ENCODE data around the gene OR8B4. TPM values are rescaled to one million over a fixed set of nuclear protein-coding genes. Genes with fewer than 3 reads are reported as not detected.
A peak's percentile ranks its signal among the peaks of the same experiment; 100 is the strongest.

OR8B4 gene
- total RNA-seq, 1 experiment from 2014 or later = not detected

- CTCF ChIA-PET = interaction anchor here (0.7 to 1.9 kb wide), 6 partner anchors 14 to 422 kb away, joined by 3 to 14 read pairs (median 4); no protein-coding TSS in a partner anchor
- intact Hi-C loops (cut with micrococcal nuclease) = loop anchor here (1.0 to 10.0 kb wide), 3 partner anchors 171 to 449 kb away; partner anchors contain the start of gene ROBO3
- no peaks in the 10 kb centered on the region for H3K79me2 ChIP-seq (ENCODE audit: insufficient read depth, low read length)
- H3K9me3 ChIP-seq (ENCODE audit: control insufficient read depth in 1 of 2, insufficient read depth in 1 of 2, low read depth in 1 of 2, low read length in 2 of 2) = no peaks in the 10 kb centered on the region
- H3K9ac ChIP-seq (ENCODE audit: low read length) = no peak overlapping the region
- H3K9me2 ChIP-seq (ENCODE audit: insufficient read depth) = no peaks in the 10 kb centered on the region
- TF ChIP-seq ZBTB33 (IDR thresholded peaks at IDR 0.05; ENCODE audit: extremely low read depth, insufficient replicate concordance, low read length) = no peak
- TF ChIP-seq, protein P1, sequence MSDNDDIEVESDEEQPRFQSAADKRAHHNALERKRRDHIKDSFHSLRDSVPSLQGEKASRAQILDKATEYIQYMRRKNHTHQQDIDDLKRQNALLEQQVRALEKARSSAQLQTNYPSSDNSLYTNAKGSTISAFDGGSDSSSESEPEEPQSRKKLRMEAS (IDR thresholded peaks at IDR 0.05) = no peak
- peak; percentile 74 for TF ChIP-seq RAD21 (IDR thresholded peaks at IDR 0.05; ENCODE audit: low read depth)
- peak; percentile 60 to 64 (median 63) for TF ChIP-seq CTCF (IDR thresholded peaks at IDR 0.05 in 2 of 3, conservative IDR thresholded peaks at IDR 0.05 in 1 of 3; ENCODE audit: borderline replicate concordance in 1 of 3, insufficient read depth in 1 of 3, low read depth in 2 of 3, low read length in 2 of 3)
- no peak for TF ChIP-seq FOSL1 (IDR thresholded peaks at IDR 0.05; ENCODE audit: low read depth)
- no peak for TF ChIP-seq SP1 (IDR thresholded peaks at IDR 0.05; ENCODE audit: low read depth)
- DNase-seq (ENCODE audit: low read depth, low spot score) (peak; percentile 46), ATAC-seq (no peak)
- RAD21 ChIA-PET (ENCODE audit: low non-redundant PET in 1 of 2, low total read pairs in 2 of 2, uncharacterized antibody in 2 of 2, unreplicated experiment in 2 of 2) = no interaction called here
- H2AFZ ChIP-seq (ENCODE audit: low read depth, low read length, poor library complexity, severe bottlenecking) = peak overlapping the region; percentile 32
- H3K27ac ChIP-seq (ENCODE audit: low read depth, low read length) = no peak overlapping the region
- H3K4me3 ChIP-seq (replicated peaks in 1 of 2; ENCODE audit: low read depth in 1 of 2, low read length in 2 of 2) = no peak overlapping the region
- no TSS peak for BruUV-seq (replicated peaks)
- no peaks in the 10 kb centered on the region for H3K4me1 ChIP-seq (ENCODE audit: control insufficient read depth in 1 of 2, insufficient read depth in 2 of 2, low read length in 2 of 2)
- peaks cover 57% of the 10 kb centered on the region for H3K27me3 ChIP-seq (ENCODE audit: insufficient read depth, low read length)
- POLR2A ChIA-PET = no interaction called here
- H3K4me2 ChIP-seq (ENCODE audit: low read length) = no peak overlapping the region
- no peaks in the 10 kb centered on the region for H3K36me3 ChIP-seq (ENCODE audit: control insufficient read depth in 1 of 2, insufficient read depth in 2 of 2, low read length in 2 of 2)
- no peaks in the 10 kb centered on the region for H4K20me1 ChIP-seq (ENCODE audit: insufficient read depth)
These were observed 9.2 kb downstream of the OR8B4 start for GRCh38 chr11:124415356-124415923.

Measured in HCT116 (cell line).